HS-5 (cell line): ENCODE data around the gene DNAH7.

Source experiments
- DNase-seq: peaks from one replicate; pipeline ENCODE4 v3.0.0-alpha.2; 2012; ENCODE audit warnings: low read depth

DNAH7 gene

DNA sequence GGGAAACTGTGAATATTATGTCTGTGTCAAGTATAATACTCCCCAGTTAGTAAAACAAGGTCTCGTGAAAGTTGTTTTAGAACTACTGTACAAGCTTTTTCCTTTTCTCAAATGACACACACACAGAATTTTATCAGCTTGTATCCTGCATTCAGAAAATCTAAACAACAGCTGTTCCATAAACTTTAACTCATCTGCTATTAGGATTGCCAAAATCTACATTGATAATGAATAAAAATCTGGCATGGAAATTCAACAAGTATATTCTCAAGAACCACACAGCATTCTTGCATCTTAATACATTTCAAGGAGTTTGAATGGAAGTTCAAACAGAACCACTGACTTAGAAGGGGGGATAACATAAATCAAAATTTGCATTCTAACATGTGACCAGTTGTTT, 260.4 kb downstream of the DNAH7 start:
- DNase-seq = no peak

DNA sequence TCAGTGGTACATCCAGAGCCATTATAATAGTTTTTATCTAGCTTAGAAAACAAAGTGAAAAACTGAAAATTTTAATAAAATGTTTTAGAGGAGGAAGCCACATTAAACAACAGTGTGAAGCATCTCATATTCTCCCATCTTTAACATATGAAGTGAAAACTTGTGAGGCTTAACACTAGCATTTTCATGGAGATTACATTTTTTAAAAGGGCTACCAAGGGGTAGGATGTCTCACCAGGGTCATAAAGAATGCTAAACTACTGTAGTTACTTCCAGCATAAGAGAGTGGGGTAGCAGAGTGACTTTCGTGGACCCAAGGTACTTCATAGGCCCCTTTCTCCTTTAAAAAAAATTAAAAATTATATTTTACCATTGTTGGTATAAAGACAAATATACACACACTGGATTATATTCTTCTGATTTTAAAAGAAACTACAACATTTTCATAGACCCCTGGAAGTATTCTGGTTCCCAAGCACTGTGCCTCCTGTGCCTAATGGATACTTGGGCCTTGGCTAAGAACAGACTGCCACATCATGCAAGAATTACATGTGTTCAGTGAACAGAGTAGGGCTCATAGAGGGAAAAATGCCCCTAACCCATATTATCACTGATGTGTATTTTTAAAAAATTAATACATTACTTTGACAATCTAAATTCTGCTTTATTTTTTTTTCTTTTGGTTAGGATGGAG, 263.2 kb downstream of the DNAH7 start:
- DNase-seq = no peak

DNA sequence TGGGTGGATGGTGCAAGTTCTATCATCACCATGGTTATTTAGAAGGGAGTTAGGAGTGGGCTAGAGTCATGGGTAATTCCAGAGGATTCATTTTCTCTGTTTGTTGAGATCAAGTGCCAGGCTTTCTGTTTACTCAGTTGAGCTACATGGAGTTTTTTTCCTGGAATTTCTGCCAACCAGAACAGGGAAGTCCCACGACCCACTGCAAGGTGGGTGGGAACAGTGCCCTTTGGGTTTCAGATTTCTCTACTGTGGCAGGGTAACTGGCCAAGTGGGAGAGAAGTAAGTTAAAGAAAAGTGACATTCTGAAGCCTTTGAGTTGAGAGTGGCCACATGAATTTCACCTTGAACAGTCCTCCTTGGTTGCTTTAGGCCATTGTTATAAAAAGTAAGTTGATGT, 272.8 kb downstream of the DNAH7 start:
- no peak for DNase-seq

DNA sequence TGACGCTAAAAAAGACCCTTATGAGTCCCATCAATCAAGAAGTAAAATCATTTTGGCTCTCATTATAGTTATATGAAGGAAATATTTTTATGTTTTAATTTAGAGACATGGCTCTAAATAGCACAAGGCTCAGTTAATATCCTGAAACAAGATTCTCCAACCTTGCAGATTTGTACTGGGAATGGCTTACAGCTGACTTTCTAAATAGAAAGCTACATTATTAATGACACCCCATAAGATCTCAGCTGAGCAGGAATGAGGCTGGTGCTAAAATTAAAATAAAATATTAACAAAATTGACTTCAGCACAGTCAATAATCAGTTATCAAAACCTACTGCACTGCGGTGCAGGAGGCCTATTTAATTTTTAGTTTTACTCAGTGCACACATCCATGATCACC, 274.8 kb downstream of the DNAH7 start:
- DNase-seq = no peak

DNA sequence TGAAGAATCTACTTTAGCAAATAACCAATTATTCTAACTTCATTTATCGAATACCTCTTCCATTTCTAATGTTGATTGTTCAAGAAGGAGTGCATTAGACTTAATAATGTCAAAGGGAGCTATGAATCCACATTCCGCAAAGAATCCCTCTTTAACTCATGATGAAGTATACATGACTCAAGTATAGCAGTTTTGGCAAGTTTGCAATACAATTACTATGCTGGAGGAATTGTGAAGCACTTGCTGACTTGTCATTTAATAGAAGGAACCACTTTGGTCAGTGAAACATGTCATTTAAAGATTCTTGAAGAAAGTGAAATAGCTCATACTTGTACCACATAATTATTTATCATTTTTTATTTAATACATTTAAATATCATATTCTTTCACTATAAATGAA, 286.5 kb downstream of the DNAH7 start:
- DNase-seq = no peak

DNA sequence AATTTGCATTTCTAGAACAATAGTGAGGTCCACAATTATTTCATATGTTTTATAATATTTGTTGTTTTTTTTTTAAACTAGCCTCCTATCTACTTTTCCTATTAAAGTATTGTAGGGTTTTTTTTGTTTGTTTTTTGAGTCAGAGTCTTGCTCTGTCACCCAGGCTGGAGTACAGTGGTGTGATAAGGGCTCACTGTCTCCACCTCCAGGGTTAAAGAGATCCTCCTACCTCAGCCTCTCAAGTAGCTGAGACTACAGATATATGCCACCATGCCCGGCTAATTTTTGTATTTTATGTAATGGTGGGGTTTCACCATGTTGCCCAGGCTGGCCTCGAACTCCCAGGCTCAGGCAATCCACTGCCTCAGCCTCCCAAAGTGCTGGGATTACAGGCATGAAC, 289.1 kb downstream of the DNAH7 start:
- no peak for DNase-seq

DNA sequence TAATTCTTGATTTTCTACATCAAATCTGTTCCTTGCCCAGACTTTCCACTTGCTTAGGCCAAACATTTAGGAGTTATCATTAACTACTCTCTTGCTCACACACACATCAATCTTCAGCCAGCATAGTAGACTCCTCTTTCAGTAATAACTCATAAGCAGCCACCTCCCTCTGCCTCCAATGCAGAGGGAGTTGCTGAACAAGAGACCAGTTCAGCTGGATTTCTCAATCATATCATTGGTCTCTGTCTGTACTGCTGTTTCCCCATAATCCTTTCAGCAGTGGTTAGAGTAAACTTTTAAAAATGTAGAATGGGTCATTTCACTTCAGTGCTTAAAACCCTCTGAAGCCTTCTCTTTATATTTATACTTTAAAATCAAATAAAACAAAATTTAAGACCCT, 298.7 kb downstream of the DNAH7 start:
- DNase-seq = no peak

DNA sequence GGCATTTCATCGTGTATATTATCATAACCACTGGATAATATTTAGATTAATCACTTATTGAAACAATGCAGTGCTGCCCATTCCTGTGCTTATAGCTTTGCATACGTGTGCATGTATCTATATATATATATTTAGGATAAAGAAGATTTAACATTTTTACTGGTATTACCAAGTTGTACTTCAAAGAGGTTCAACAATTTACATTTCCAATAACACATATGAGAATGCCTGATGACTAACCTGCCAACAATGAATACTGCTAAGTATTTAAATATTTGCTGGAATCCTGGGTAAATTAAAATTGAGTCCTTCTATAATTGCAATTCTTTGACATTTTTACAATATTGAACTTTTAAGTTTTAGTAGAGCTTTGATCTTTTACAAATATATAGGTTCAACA, 300.2 kb downstream of the DNAH7 start:
- peak; percentile 40 for DNase-seq

DNA sequence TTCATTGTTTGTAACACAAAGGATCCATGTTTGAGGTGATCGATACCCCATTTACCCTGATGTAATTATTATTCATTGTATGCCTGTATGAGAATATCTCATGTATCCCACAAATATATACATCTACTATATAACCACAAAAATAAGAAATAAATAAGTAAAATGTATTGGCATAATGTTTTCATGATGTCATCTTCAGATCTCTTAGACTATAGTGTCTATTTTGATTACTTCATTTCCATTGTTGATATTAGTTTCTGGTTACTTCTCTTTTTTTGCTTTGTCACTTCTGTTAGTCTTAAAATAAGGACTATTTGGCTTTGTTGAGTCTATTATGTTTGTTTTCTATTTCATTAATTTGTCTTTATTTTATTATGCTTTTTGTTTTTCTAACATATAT, 301.9 kb downstream of the DNAH7 start:
- DNase-seq = no peak

DNA sequence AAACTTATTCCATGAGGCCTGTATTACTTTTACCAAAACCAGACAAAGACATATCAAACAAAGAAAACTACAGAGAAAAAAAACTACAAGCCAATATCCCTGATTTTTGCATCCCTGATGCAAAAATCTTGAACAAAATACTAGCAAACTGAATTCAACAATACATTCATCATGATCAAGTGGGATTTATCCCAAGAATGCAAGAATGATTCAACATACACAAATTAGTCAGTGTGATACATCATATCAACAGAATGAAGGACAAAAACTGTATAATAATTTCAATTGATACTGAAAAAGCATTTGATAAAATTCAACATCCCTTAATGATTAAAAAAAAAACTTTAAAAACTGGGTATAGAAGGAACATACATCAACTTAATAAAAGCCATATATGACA, 304.8 kb downstream of the DNAH7 start:
- DNase-seq = peak; percentile 14

DNA sequence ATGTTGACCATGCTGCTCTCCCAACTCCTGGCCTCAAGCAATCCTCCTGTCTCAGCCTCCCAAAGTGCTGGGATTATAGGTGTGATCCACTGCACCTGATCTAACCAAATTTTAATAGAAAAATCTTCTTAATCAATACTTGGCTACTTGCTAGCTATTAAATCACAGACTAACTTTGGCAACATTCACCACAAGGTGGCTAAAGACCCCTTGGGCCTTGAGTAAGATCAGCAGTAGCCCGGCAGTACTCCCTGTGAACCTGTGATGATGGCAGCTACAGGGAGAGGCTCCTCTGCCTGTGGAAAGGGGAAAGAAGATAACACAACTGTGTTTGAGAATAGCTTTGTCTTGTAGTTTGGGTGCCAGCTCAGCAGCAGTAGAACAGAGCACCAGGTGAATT, 308.8 kb downstream of the DNAH7 start:
- DNase-seq = no peak

DNA sequence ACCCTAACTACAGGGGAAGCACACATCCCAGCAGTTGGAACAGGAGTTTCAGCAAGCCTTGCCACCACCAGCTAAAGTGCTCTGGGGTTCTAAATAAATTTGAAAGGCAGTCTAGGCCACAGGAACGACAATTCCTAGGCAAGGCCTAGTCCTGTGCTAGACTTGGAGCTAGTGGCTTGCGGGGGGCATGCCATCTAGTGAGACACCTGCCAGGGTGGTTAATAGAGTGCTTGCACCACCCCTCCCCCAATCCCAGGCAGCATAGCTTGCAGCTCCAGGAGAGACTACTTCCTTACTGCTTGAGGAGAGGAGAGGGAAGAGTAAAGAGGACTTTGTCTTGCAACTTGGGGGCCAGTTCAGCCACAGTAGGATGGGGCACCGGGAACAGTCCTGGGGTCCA, 309.8 kb downstream of the DNAH7 start:
- no peak for DNase-seq

DNA sequence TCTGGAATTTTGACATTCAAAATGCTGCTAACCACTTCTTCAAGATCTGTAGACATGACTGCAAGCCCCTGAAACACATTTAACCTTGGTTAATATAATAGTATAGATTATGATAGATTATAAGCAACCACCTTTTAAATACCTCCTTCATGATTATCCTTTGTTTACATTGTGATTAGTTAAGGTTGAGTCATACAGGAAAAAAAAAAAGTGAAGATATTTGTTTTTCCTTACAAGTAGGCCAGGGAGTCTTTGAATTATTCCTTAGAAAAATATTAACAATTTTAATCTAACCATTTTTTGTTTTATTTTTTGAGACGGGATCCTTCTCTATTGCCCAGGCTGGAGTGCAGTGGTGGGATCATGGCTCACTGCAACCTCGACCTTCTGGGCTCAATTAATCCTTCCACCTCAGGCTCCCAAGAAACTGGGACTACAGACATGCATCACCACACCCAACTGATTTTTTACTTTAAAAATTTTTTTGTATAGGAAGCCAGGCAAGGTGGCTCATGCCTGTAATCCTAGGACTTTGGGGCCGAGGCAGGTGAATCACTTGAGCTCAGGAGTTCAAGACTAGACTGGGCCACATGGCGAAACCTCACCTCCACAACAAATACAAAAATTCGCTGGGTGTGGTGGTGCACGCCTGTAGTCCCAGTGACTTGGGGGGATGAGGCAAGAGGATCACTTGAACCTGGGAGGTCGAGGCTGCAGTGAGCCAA, 312.3 kb downstream of the DNAH7 start:
- no peak for DNase-seq

DNA sequence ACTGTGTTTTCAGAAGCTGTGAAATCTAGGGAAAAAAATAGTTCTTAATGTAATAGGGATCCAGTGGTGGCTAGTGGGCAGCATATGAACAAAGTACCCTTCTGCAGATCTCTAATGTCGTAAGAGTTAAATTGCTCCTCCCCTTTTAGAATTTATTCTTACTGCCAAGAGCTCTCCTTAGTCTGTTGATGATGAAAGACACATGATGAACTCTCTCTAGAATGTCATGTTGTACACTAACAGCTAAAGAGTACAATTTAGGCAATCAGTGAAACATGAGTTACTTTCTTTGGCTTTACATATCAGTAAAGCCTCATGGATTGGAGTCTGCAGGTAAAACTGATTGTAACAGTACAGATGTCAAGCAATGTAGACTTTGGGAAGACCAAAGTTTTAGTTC, 327.4 kb downstream of the DNAH7 start:
- no peak for DNase-seq

DNA sequence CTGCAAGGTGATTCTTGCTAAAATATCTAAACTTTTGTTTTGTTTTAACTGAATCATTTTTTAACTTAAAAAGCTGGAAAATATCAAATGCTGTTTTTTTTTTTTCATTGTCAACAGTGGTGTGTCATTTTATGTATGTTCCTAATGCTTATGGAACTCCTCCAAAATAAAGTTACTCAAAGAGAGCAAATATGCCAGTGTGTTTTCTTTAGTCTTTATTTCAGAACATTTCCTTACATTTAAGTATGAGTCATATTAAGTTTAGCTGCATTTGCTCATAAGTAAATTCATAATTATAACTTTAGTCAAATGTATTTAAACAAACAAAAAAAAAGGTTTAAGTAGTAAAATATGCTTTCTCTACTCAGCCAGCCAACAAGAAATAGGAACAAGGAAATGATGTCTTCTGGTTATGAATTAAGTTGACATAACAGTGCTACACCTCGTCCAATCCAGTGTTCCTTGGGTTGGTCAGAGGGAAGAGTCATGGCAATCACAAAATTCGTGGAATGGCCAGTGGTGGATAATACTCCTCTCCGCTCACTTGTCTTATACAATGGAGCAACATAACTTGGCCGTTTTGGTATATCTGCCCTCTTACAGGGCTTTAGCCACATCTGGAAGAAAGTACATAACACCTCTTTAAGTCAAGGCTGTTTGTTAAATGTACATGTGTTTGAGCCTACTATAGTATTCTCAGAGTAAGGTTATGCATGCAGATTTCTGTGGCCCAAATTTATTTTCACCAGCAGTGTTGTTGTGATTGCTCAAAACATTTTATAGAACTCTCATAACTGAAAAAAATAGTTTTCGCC, 330.9 kb downstream of the DNAH7 start:
- no peak for DNase-seq

DNA sequence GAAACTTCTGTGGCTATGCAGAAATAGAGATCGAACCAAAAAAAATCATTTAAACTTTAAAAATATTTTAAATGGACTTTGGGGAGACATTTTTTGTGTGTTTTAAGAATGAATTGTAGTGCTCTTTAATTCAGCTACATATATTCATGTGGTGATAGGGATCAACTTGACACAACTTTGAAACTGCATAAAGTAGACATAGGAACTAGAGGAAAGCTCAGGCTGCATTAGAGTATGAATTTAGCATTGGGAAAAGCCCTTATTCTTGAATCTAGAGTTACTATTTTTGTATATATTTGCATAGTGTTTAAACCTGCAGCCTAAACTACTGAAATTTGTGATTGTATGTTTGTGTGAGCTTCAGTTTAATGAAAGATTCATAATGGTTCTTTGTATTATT, 333.3 kb downstream of the DNAH7 start:
- no peak for DNase-seq

DNA sequence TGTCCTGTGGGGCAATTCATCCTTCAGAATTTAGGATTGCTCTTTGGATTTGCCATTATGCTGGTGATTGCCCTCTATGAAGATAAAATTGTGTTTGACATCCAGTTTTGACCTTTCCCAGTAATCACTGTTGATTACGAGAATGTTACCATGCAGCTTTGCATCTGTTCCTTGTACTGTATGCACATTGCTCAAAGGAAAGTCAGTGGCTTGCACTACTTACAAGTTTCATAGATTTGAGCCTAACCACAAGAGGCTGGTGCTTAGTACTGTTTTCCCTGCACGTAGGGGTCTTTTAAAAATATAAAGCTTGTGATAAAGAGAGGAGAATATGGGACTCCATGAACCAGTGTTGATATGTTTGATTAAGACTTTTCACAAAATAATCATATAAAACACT, 333.7 kb downstream of the DNAH7 start:
- no peak for DNase-seq

DNA sequence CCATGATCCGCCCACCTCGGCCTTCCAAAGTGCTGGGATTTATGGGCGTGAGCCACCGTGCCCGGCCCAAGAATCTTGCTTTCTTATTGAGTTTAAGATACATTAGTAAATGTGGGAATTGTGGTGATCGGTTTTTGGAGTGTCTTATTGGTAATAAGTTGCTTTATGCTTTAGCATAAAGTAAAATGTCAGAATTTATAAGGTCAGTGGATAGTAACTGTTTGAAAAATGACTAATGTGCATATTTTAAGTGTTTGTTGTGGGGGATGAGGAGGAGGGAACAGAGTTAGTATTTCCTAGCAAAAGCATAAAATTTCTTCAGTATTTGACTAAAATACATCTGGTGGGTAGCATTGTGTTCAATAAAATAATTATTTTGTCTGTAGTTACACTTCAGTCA, 334.2 kb downstream of the DNAH7 start:
- DNase-seq = no peak

DNA sequence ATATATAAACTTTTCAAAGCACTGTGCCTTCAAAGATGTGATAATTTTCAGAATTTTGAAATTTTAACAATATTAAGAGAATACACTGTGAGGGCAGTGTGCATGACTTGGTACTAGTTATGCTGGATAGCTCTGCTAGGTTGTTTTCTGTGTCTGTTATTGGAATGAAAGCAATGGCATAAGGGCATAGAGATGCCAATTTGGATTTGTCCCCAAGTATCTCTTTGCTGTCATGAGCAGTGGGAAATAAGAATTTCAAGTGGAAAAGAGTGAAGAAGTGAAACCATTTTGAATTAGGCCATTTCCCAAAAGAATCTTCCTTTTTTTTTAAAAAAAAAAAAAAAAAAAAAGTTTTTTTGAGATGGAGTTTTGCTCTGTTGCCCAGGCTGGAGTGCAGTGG, 334.8 kb downstream of the DNAH7 start:
- no peak for DNase-seq

DNA sequence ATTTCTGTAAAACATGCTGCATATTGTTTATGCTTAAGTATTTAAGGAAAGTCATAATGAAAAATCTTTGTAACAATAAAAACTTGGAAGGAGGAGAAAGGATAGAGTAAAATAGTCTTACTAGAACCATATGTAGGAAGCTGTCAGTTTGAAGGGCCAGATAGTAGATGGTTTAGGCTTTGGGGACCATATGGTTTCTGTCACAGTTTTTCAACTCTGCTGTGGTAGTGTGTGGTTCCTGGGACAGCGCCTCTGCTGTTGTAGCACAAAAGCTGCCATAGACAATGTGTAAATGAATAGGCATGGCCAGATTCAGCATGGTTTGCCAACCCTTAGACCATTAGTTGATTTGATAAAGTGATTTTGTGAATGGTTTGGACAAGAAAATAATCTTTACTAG, 336.1 kb downstream of the DNAH7 start:
- no peak for DNase-seq

DNA sequence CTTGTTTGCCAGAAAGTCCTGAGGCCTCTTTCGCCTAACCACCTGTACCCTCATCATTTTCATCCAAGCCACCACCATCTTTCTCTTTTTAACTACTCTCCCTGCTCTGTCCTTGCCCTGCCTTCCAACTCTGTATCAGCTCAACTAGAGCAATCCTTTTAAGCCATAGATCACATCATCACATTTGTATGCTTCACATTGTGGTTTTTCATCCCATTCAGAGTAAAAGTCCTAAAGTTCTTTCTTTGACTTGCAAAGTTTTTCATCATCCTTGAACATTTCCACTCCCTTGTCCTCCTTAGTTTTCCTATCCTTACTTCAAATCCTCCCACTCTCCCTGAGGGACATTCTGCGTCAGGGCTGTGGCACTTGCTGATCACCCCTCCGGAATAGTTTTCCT, 337.7 kb downstream of the DNAH7 start:
- DNase-seq = no peak

DNA sequence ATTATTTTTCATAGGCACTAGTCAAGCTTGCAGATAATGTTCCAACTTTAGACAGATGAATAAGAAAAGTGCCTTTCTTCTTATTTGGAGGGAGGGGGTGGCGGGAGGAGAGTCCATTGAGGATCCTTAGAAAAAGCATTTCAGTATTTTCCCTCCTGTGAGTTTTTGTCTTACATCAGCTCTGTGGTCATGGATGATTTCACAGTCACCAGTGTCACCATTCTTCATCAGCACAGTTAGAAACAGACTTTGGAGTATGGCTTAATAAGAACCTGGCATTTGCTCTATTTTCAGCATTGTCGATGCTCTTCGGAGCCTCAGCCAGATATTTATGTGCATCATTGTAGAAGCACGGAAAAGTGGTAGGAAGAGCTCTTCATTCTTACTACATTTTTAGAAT, 341.5 kb downstream of the DNAH7 start:
- no peak for DNase-seq

DNA sequence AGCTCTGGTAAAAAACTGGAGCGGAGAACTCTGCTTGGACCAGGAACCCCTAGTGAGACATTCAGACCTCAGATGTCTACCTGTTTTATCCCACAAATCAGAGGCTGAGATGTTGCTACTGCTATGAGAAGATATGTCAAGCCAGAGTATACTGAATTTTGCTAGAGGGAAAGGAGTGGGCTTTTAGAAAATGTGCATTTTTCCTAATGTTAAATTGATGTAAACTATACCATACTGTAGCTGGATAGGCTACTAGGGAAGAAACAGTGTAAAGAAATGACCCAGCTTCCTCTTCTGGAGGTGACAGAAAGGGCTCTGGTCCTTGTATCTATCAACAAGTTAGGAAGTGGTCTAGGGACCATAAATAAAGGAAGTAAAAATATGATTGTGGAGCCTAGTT, 346.6 kb downstream of the DNAH7 start:
- DNase-seq = no peak
